T-helper 2 cell treated with Interferon-gamma antibody and Interleukin-4, amounts not matched to agents 5 μg/mL and 100 μg/mL, for 36 hours (primary cell): ENCODE measurements around the gene MRPL34.
A peak's percentile ranks its signal among the peaks of the same experiment; 100 is the strongest.

ENCODE experiments used
- DNase-seq: peaks from one replicate; pipeline ENCODE4 v3.0.0; 2021; ENCODE audit warnings: low spot score
- H3K27ac Mint-ChIP-seq: one replicate; pipeline ENCODE4 v1.8.0; 2021; ENCODE audit warnings: mild to moderate bottlenecking, mixed read lengths
- H3K27me3 Mint-ChIP-seq: one replicate; pipeline ENCODE4 v1.8.0; 2021; ENCODE audit warnings: low read depth, mixed read lengths
- H3K36me3 Mint-ChIP-seq: one replicate; pipeline ENCODE4 v1.8.0; 2021; ENCODE audit warnings: low read depth, mixed read lengths
- H3K4me1 Mint-ChIP-seq: one replicate; pipeline ENCODE4 v1.8.0; 2021; ENCODE audit warnings: low read depth, mixed read lengths
- H3K4me3 Mint-ChIP-seq: one replicate; pipeline ENCODE4 v1.8.0; 2022; ENCODE audit warnings: mild to moderate bottlenecking, moderate library complexity, mixed read lengths
- H3K9me3 Mint-ChIP-seq: one replicate; pipeline ENCODE4 v1.8.0; 2021; ENCODE audit warnings: mixed read lengths

The MRPL34 gene

GRCh38 chr19:17325881-17326594, 20.4 kb downstream of the MRPL34 start:
- no peak overlapping the region for H3K4me3 Mint-ChIP-seq
- peaks cover 11% of the 10 kb centered on the region for H3K27me3 Mint-ChIP-seq
- H3K27ac Mint-ChIP-seq = no peak overlapping the region

GRCh38 chr19:17326595-17326966, 20.9 kb downstream of the MRPL34 start:
- no peaks in the 10 kb centered on the region for H3K4me1 Mint-ChIP-seq
- H3K27ac Mint-ChIP-seq = no peak overlapping the region
- no peak overlapping the region for H3K4me3 Mint-ChIP-seq
- DNase-seq = no peak
- H3K9me3 Mint-ChIP-seq = no peaks in the 10 kb centered on the region
- peaks cover 11% of the 10 kb centered on the region for H3K27me3 Mint-ChIP-seq
- peaks cover 18% of the 10 kb centered on the region for H3K36me3 Mint-ChIP-seq

More at GRCh38 chr19:17325881-17326594, 20.4 kb downstream of the MRPL34 start:
- H3K4me1 Mint-ChIP-seq = no peaks in the 10 kb centered on the region
- no peak for DNase-seq
- peaks cover 18% of the 10 kb centered on the region for H3K36me3 Mint-ChIP-seq
- no peaks in the 10 kb centered on the region for H3K9me3 Mint-ChIP-seq

- no peak overlapping the region for H3K27ac Mint-ChIP-seq
- H3K36me3 Mint-ChIP-seq = peaks cover 17% of the 10 kb centered on the region
- H3K4me3 Mint-ChIP-seq = no peak overlapping the region
- H3K9me3 Mint-ChIP-seq = no peaks in the 10 kb centered on the region
- DNase-seq = no peak
- H3K27me3 Mint-ChIP-seq = peaks cover 11% of the 10 kb centered on the region
- no peaks in the 10 kb centered on the region for H3K4me1 Mint-ChIP-seq
Observed at GRCh38 chr19:17327068-17327653, 21.5 kb downstream of the MRPL34 start.

- no peak overlapping the region for H3K27ac Mint-ChIP-seq
- peaks cover 14% of the 10 kb centered on the region for H3K36me3 Mint-ChIP-seq
- H3K27me3 Mint-ChIP-seq = peaks cover 11% of the 10 kb centered on the region
- peak overlapping the region; percentile 59 for H3K4me3 Mint-ChIP-seq
- no peaks in the 10 kb centered on the region for H3K9me3 Mint-ChIP-seq
- DNase-seq = no peak
- H3K4me1 Mint-ChIP-seq = peaks cover 4% of the 10 kb centered on the region
Observed at GRCh38 chr19:17327654-17328516, 22.2 kb downstream of the MRPL34 start.

- peaks cover 11% of the 10 kb centered on the region for H3K27me3 Mint-ChIP-seq
- peaks cover 14% of the 10 kb centered on the region for H3K36me3 Mint-ChIP-seq
- no peaks in the 10 kb centered on the region for H3K9me3 Mint-ChIP-seq
- H3K27ac Mint-ChIP-seq = no peak overlapping the region
- peak overlapping the region; percentile 54 for H3K4me3 Mint-ChIP-seq
- DNase-seq = no peak
- peaks cover 8% of the 10 kb centered on the region for H3K4me1 Mint-ChIP-seq
Observed at GRCh38 chr19:17328517-17329365, 23.1 kb downstream of the MRPL34 start.

- H3K36me3 Mint-ChIP-seq = peaks cover 17% of the 10 kb centered on the region
- no peaks in the 10 kb centered on the region for H3K9me3 Mint-ChIP-seq
- peak overlapping the region; percentile 42 for H3K4me3 Mint-ChIP-seq
- H3K27me3 Mint-ChIP-seq = peaks cover 11% of the 10 kb centered on the region
- DNase-seq = no peak
- no peak overlapping the region for H3K27ac Mint-ChIP-seq
- peaks cover 12% of the 10 kb centered on the region for H3K4me1 Mint-ChIP-seq
Observed at GRCh38 chr19:17329366-17330261, 23.9 kb downstream of the MRPL34 start.

- H3K4me3 Mint-ChIP-seq = peak overlapping the region; percentile 26
- H3K4me1 Mint-ChIP-seq = peaks cover 17% of the 10 kb centered on the region
- H3K27me3 Mint-ChIP-seq = peaks cover 11% of the 10 kb centered on the region
- H3K9me3 Mint-ChIP-seq = no peaks in the 10 kb centered on the region
- H3K36me3 Mint-ChIP-seq = peaks cover 17% of the 10 kb centered on the region
- no peak for DNase-seq
- no peak overlapping the region for H3K27ac Mint-ChIP-seq
Observed at GRCh38 chr19:17330262-17331044, 24.8 kb downstream of the MRPL34 start.

GRCh38 chr19:17331045-17331558, 25.4 kb downstream of the MRPL34 start:
- no peak overlapping the region for H3K27ac Mint-ChIP-seq
- H3K4me3 Mint-ChIP-seq = no peak overlapping the region
- H3K4me1 Mint-ChIP-seq = peaks cover 17% of the 10 kb centered on the region
- peaks cover 11% of the 10 kb centered on the region for H3K27me3 Mint-ChIP-seq
- peaks cover 17% of the 10 kb centered on the region for H3K36me3 Mint-ChIP-seq
- H3K9me3 Mint-ChIP-seq = no peaks in the 10 kb centered on the region
- no peak for DNase-seq

GRCh38 chr19:17332360-17332676, 26.6 kb downstream of the MRPL34 start:
- H3K4me3 Mint-ChIP-seq = no peak overlapping the region
- peaks cover 17% of the 10 kb centered on the region for H3K36me3 Mint-ChIP-seq

GRCh38 chr19:17332677-17333581, 27.3 kb downstream of the MRPL34 start:
- H3K9me3 Mint-ChIP-seq = no peaks in the 10 kb centered on the region
- H3K27ac Mint-ChIP-seq = peak overlapping the region; percentile 52
- H3K36me3 Mint-ChIP-seq = peaks cover 17% of the 10 kb centered on the region
- peak overlapping the region; percentile 49 for H3K4me3 Mint-ChIP-seq
- H3K27me3 Mint-ChIP-seq = peaks cover 11% of the 10 kb centered on the region
- peak; percentile 49 for DNase-seq
- peaks cover 20% of the 10 kb centered on the region for H3K4me1 Mint-ChIP-seq

More at GRCh38 chr19:17332360-17332676, 26.6 kb downstream of the MRPL34 start:
- Mint-ChIP-seq H3K9me3 (no peaks in the 10 kb centered on the region), H3K4me1 (peaks cover 20% of the 10 kb centered on the region), H3K27me3 (peaks cover 11% of the 10 kb centered on the region), H3K27ac (no peak overlapping the region)
- no peak for DNase-seq

GRCh38 chr19:17333611-17334413, 28.1 kb downstream of the MRPL34 start:
- peaks cover 25% of the 10 kb centered on the region for H3K4me1 Mint-ChIP-seq
- no peaks in the 10 kb centered on the region for H3K9me3 Mint-ChIP-seq
- peak overlapping the region; percentile 84 for H3K4me3 Mint-ChIP-seq
- H3K27me3 Mint-ChIP-seq = peaks cover 11% of the 10 kb centered on the region
- H3K27ac Mint-ChIP-seq = peak overlapping the region; percentile 89
- H3K36me3 Mint-ChIP-seq = peaks cover 17% of the 10 kb centered on the region
- DNase-seq = peak; percentile 78
